Astrocyte of the cerebellum (primary cell): Measurements from ENCODE around the gene CEP76.

ENCODE experiments used
- DNase-seq: peaks from one replicate; pipeline ENCODE4 v3.0.0-alpha.2; 2011; ENCODE audit warnings: low read depth
- H3K4me3 ChIP-seq: 2 replicates; pipeline ENCODE4 v1.5.1; 2011; ENCODE audit warnings: mild to moderate bottlenecking, low read depth, low read length, moderate library complexity
- in situ Hi-C: cut with HindIII; loops from 2 replicates; pipeline ENCODE4 v1.10.0; 2017; ENCODE audit warnings: low sequenced_read_pairs
- TF ChIP-seq, protein P1 (sequence below): IDR thresholded peaks from 2 replicates; pipeline ENCODE4 v1.5.1; 2012; ENCODE audit warnings: low read length, low read depth, moderate library complexity, mild to moderate bottlenecking; ENCODE audit errors: missing control alignments

Gene CEP76

DNA sequence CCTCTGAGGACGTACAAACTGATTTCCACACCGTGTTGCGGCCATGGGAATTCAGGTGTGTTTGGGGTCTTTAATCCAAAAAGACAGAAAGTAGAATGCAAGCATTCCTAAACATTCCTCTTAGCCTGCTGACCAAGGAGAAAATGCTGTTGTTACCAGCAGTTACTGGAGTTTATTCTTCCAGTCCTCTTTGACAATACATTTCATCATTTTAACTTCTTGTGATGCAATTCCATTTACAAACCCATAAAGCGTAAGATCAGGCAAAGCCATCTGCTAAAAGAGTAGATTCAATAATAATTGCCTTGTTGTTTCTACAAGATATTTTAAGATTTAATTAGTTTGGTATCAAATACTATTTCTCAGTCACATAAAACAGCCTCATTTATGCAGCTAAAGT lies 77.3 kb downstream of the CEP76 start:
- in situ Hi-C loops: no loop called here
- no peak overlapping the region for H3K4me3 ChIP-seq
- TF ChIP-seq, protein P1, sequence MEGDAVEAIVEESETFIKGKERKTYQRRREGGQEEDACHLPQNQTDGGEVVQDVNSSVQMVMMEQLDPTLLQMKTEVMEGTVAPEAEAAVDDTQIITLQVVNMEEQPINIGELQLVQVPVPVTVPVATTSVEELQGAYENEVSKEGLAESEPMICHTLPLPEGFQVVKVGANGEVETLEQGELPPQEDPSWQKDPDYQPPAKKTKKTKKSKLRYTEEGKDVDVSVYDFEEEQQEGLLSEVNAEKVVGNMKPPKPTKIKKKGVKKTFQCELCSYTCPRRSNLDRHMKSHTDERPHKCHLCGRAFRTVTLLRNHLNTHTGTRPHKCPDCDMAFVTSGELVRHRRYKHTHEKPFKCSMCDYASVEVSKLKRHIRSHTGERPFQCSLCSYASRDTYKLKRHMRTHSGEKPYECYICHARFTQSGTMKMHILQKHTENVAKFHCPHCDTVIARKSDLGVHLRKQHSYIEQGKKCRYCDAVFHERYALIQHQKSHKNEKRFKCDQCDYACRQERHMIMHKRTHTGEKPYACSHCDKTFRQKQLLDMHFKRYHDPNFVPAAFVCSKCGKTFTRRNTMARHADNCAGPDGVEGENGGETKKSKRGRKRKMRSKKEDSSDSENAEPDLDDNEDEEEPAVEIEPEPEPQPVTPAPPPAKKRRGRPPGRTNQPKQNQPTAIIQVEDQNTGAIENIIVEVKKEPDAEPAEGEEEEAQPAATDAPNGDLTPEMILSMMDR: no peak
- DNase-seq: no peak
